H9 (cell line): ENCODE measurements around the gene HOXA7. TPM values are rescaled to one million over a fixed set of nuclear protein-coding genes. Genes with fewer than 3 reads are reported as not detected.

Source experiments
- DNase-seq: peaks from one replicate; pipeline ENCODE4 v3.0.0-alpha.2; 2017
- H2AFZ ChIP-seq: one replicate; pipeline ENCODE4 v1.6.1; 2013; ENCODE audit warnings: mild to moderate bottlenecking, low read length, control low read depth, moderate library complexity
- H2AK5ac ChIP-seq: 2 replicates; pipeline ENCODE4 v1.6.1; 2013; ENCODE audit warnings: low read length, control low read depth, mixed read lengths; ENCODE audit not compliant: insufficient read length
- H2BK120ac ChIP-seq: one replicate; pipeline ENCODE4 v1.6.1; 2013; ENCODE audit warnings: low read depth, mild to moderate bottlenecking, low read length, control low read depth, inconsistent platforms; ENCODE audit not compliant: poor library complexity, severe bottlenecking
- H2BK12ac ChIP-seq: 2 replicates; pipeline ENCODE4 v1.6.1; 2013; ENCODE audit warnings: low read length, control low read depth, mixed read lengths, low read depth; ENCODE audit not compliant: insufficient read length
- H2BK15ac ChIP-seq: 2 replicates; pipeline ENCODE4 v1.6.1; 2013; ENCODE audit warnings: low read depth, low read length, control low read depth
- H2BK20ac ChIP-seq: one replicate; pipeline ENCODE4 v1.6.1; 2013; ENCODE audit warnings: low read depth, mild to moderate bottlenecking, low read length, control low read depth, inconsistent platforms; ENCODE audit not compliant: poor library complexity, severe bottlenecking
- H2BK5ac ChIP-seq: 2 replicates; pipeline ENCODE4 v1.6.1; 2013; ENCODE audit warnings: low read length, control low read depth, mixed read lengths; ENCODE audit not compliant: insufficient read length
- H3K14ac ChIP-seq: 2 replicates; pipeline ENCODE4 v1.6.1; 2013; ENCODE audit warnings: low read length, control low read depth; ENCODE audit not compliant: insufficient read depth
- H3K18ac ChIP-seq: 2 replicates; pipeline ENCODE4 v1.6.1; 2013; ENCODE audit warnings: low read depth, mild to moderate bottlenecking, mixed read lengths, low read length, control low read depth; ENCODE audit not compliant: insufficient read length
- H3K23ac ChIP-seq: 2 replicates; pipeline ENCODE4 v1.6.1; 2013; ENCODE audit warnings: low read length, control low read depth, mixed read lengths, low read depth; ENCODE audit not compliant: insufficient read length
- H3K23me2 ChIP-seq: 2 replicates; pipeline ENCODE4 v1.6.1; 2013; ENCODE audit warnings: low read depth, mild to moderate bottlenecking, mixed read lengths, low read length, control low read depth; ENCODE audit not compliant: insufficient read length, poor library complexity, severe bottlenecking
- H3K27ac ChIP-seq: 2 replicates; pipeline ENCODE4 v1.5.1; 2013; ENCODE audit warnings: low read length, control low read depth, mixed read lengths, low read depth; ENCODE audit not compliant: insufficient read length
- H3K27me3 ChIP-seq: 2 replicates; pipeline ENCODE4 v1.6.1; 2013; ENCODE audit warnings: low read length, control low read depth, inconsistent platforms; ENCODE audit not compliant: insufficient read depth
- H3K4ac ChIP-seq: 2 replicates; pipeline ENCODE4 v1.6.1; 2013; ENCODE audit warnings: low read depth, mild to moderate bottlenecking, control low read depth, inconsistent platforms, low read length, moderate library complexity
- H3K4me1 ChIP-seq: 2 replicates; pipeline ENCODE4 v1.6.1; 2013; ENCODE audit warnings: low read length, control low read depth, inconsistent platforms; ENCODE audit not compliant: insufficient read depth
- H3K4me2 ChIP-seq: 2 replicates; pipeline ENCODE4 v1.6.1; 2013; ENCODE audit warnings: low read length, control low read depth, mixed read lengths; ENCODE audit not compliant: insufficient read length, insufficient read depth
- H3K56ac ChIP-seq: 2 replicates; pipeline ENCODE4 v1.6.1; 2013; ENCODE audit warnings: low read depth, mild to moderate bottlenecking, mixed read lengths, low read length, control low read depth; ENCODE audit not compliant: insufficient read length
- H3K79me1 ChIP-seq: 2 replicates; pipeline ENCODE4 v1.6.1; 2013; ENCODE audit warnings: low read depth, mild to moderate bottlenecking, moderate library complexity, low read length, control low read depth, inconsistent platforms; ENCODE audit not compliant: insufficient read depth, poor library complexity, severe bottlenecking
- H3K79me2 ChIP-seq: 2 replicates; pipeline ENCODE4 v1.6.1; 2013; ENCODE audit warnings: low read length, control low read depth, inconsistent platforms; ENCODE audit not compliant: insufficient read depth
- H3K9ac ChIP-seq: 2 replicates; pipeline ENCODE4 v1.6.1; 2013; ENCODE audit warnings: low read length, control low read depth, mixed read lengths; ENCODE audit not compliant: insufficient read length; ENCODE audit errors: extremely low read depth
- H3K9me3 ChIP-seq: one replicate; pipeline ENCODE4 v1.6.1; 2013; ENCODE audit warnings: low read depth, low read length, inconsistent platforms; ENCODE audit not compliant: control insufficient read depth
- H3T11ph ChIP-seq: one replicate; pipeline ENCODE4 v1.6.1; 2013; ENCODE audit warnings: mild to moderate bottlenecking, low read length, control low read depth, inconsistent platforms
- H4K20me1 ChIP-seq: one replicate; pipeline ENCODE4 v1.6.1; 2013; ENCODE audit not compliant: control insufficient read depth, insufficient read length, insufficient read depth
- H4K5ac ChIP-seq: 2 replicates; pipeline ENCODE4 v1.6.1; 2013; ENCODE audit warnings: low read depth, mild to moderate bottlenecking, mixed read lengths, low read length, control low read depth; ENCODE audit not compliant: insufficient read length
- H4K8ac ChIP-seq: replicated peaks from 2 replicates; pipeline ENCODE4 v1.6.1; 2013; ENCODE audit warnings: low read length, control low read depth, mixed read lengths, low read depth; ENCODE audit not compliant: insufficient read length
- H4K91ac ChIP-seq: 2 replicates; pipeline ENCODE4 v1.6.1; 2013; ENCODE audit warnings: low read depth, mild to moderate bottlenecking, moderate library complexity, mixed read lengths, low read length, control low read depth; ENCODE audit not compliant: insufficient read length
- H3K27ac Mint-ChIP-seq, 3 experiments: 2 replicates in 2 of 3; 3 replicates in 1 of 3; pipeline ENCODE4 v1.8.0; 2020 to 2021; ENCODE audit warnings: mixed read lengths in 3 of 3, mild to moderate bottlenecking in 1 of 3, moderate library complexity in 1 of 3
- H3K27me3 Mint-ChIP-seq: 2 replicates; pipeline ENCODE4 v1.8.0; 2021; ENCODE audit warnings: low read depth, mild to moderate bottlenecking, moderate library complexity, mixed read lengths
- H3K36me3 Mint-ChIP-seq, 3 experiments: 2 replicates in 2 of 3; 3 replicates in 1 of 3; pipeline ENCODE4 v1.8.0; 2020 to 2021; ENCODE audit warnings: low read depth in 3 of 3, mixed read lengths in 3 of 3; ENCODE audit not compliant: insufficient read depth in 1 of 3
- H3K4me1 Mint-ChIP-seq, 2 experiments: 2 replicates each; pipeline ENCODE4 v1.8.0; 2020; ENCODE audit warnings: mixed read lengths in 2 of 2
- H3K4me3 Mint-ChIP-seq, 2 experiments: 2 replicates in 1 of 2; 3 replicates in 1 of 2; pipeline ENCODE4 v1.8.0; 2020 to 2021; ENCODE audit warnings: mild to moderate bottlenecking in 2 of 2, mixed read lengths in 2 of 2, moderate library complexity in 1 of 2
- H3K9me3 Mint-ChIP-seq, 2 experiments: 2 replicates in 1 of 2; 3 replicates in 1 of 2; pipeline ENCODE4 v1.8.0; 2020; ENCODE audit warnings: mild to moderate bottlenecking in 2 of 2, mixed read lengths in 2 of 2, moderate library complexity in 1 of 2
- CTCF ChIP-seq: fragments of 200-600 bp; sonication (generic); conservative IDR thresholded peaks from 3 replicates; pipeline ENCODE4 v1.8.0; 2021; ENCODE audit warnings: antibody characterized with exemption, mild to moderate bottlenecking
- WGBS: extraction: QIAGEN DNeasy Blood & Tissue Kit; methylation state at CpG from one replicate; pipeline ENCODE4 v1.1.7; 2013; ENCODE audit warnings: missing lambda C conversion rate, low lambda C conversion rate, mixed read lengths; ENCODE audit not compliant: insufficient read length; ENCODE audit errors: extremely low coverage; 5-methylcytosine and 5-hydroxymethylcytosine counted together
- total RNA-seq: library from RNA; stranded (reverse); gene quantifications from 2 replicates; pipeline ENCODE4 v1.2.1, GENCODE V29; 2021

Gene HOXA7
- total RNA-seq, 1 experiment from 2014 or later: not detected

DNA sequence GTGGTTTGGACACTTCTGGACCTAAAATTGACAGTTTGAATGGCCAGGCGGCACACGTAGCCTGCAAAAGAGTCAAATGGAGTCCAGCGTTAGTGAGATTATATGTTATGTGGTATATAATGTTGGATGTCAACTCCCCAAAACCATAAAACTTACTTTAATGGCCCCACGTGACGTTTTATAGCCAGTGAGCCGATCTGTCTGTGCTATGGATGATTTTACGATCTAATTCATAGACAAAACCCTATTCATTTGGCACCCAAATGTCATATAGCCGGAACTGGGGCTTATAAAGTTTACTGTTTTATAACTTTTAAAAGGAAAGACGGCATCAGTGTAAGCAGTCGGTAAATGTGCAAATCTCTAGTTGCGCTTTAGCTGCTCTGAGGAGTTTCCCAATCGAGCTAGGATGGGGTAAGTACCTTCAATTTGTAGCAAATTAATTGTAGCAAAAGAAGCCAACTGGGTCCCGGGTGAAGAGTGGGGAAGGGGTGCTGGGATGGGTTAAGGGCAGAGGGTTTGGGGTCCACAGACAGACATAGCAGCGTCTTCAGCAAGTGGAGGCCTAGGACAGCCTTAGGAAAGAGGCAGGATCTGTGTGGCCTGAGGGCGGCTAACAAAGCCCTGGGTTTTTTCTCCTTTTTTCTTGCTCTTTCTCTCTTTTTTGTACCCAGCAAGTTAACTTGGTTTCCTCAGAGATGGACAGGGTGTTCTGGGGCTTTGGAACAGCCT is 16.2 kb downstream of the HOXA7 start:
- no peaks in the 10 kb centered on the region for H4K20me1 ChIP-seq

More for the DNA sequence above, 16.2 kb downstream of the HOXA7 start:
- Histone ChIP-seq H2BK15ac (no peak overlapping the region), H3K4me2 (no peak overlapping the region), H3K79me1 (no peaks in the 10 kb centered on the region), H3K9me3 (no peaks in the 10 kb centered on the region), H3K27me3 (peaks cover 98% of the 10 kb centered on the region), H3K9ac (no peak overlapping the region), H3K27ac (no peak overlapping the region), H4K8ac (no peak overlapping the region), H3K4me1 (no peaks in the 10 kb centered on the region), H2BK5ac (no peak overlapping the region), H3K14ac (no peak overlapping the region), H4K91ac (no peak overlapping the region), H3K23me2 (peaks cover 10% of the 10 kb centered on the region), H2BK12ac (no peak overlapping the region), H3K56ac (no peak overlapping the region), H3T11ph (no peak overlapping the region), H2BK20ac (no peak overlapping the region), H2AK5ac (no peak overlapping the region), H3K4ac (no peak overlapping the region), H3K79me2 (no peaks in the 10 kb centered on the region), H2AFZ (no peak overlapping the region), H2BK120ac (no peak overlapping the region), H4K5ac (no peak overlapping the region), H3K23ac (no peak overlapping the region), H3K18ac (no peak overlapping the region)
- Mint-ChIP-seq H3K27me3 (peaks cover 100% of the 10 kb centered on the region), H3K4me3 (no peak overlapping the region), H3K4me1 (peaks cover 7 to 16% of the 10 kb centered on the region in 2 experiments), H3K27ac (no peak overlapping the region), H3K36me3 (no peaks in the 10 kb centered on the region; a peak in 1 of 7 replicates), H3K9me3 (peaks cover 0 to 19% of the 10 kb centered on the region in 2 experiments)
- DNase-seq: no peak
- TF ChIP-seq CTCF: no peak
- WGBS: no CpG with 5 or more reads among the region's 15 CpGs
